CD4-positive, alpha-beta T cell (primary cell): ENCODE results near the gene CLGN. TPM values are rescaled to one million over a fixed set of nuclear protein-coding genes. Genes with fewer than 3 reads are reported as not detected.

Experiments
- ATAC-seq: fragments of 200-7000 bp; cut with Tn5 transposase; one replicate; pipeline ENCODE4 v1.10.0; 2022; ENCODE audit warnings: mild to moderate bottlenecking; ENCODE audit not compliant: poor library complexity
- CTCF ChIA-PET: fragments of 350-600 bp; sonication (Branson Sonifier 250); formaldehyde crosslinking; loops from one replicate; lab custom pipeline; 2021; ENCODE audit warnings: antibody characterized with exemption, inconsistent platforms; lab: Charles Lee
- POLR2A ChIA-PET: fragments of 350-600 bp; sonication (Branson Sonifier 250); formaldehyde crosslinking; loops from one replicate; lab custom pipeline; 2021; ENCODE audit warnings: antibody characterized with exemption, inconsistent platforms; lab: Charles Lee
- DNase-seq, 14 experiments: peaks; one replicate each; pipeline ENCODE4 v3.0.0-alpha.2; 2013 to 2020; ENCODE audit warnings: mixed read lengths in 2 of 14
- H3K27ac ChIP-seq, 2 donors: one replicate each; pipeline versions ENCODE4 v1.5.1 to v1.7.0; 2013; ENCODE audit warnings: low read length in 2 of 2, low read depth in 1 of 2, mild to moderate bottlenecking in 1 of 2
- H3K27me3 ChIP-seq, 2 experiments: 1 replicate in 1 of 2; 2 replicates in 1 of 2; pipeline versions ENCODE4 v1.6.1 to v1.7.0; 2013; ENCODE audit warnings: low read length in 2 of 2, control low read depth in 1 of 2, mild to moderate bottlenecking in 1 of 2, moderate library complexity in 1 of 2; ENCODE audit not compliant: insufficient read depth in 2 of 2, control insufficient read depth in 1 of 2
- H3K36me3 ChIP-seq: one replicate; pipeline ENCODE4 v1.6.1; 2013; ENCODE audit warnings: low read length, control low read depth; ENCODE audit not compliant: insufficient read depth
- H3K4me1 ChIP-seq: one replicate; pipeline ENCODE4 v1.6.1; 2013; ENCODE audit warnings: low read length, control low read depth; ENCODE audit not compliant: insufficient read depth
- H3K4me3 ChIP-seq: one replicate; pipeline ENCODE4 v1.5.1; 2013; ENCODE audit warnings: mild to moderate bottlenecking, low read length, moderate library complexity
- H3K9me3 ChIP-seq, 2 experiments: 1 replicate in 1 of 2; 2 replicates in 1 of 2; pipeline versions ENCODE4 v1.6.1 to v1.7.0; 2013; ENCODE audit warnings: low read length in 2 of 2, mild to moderate bottlenecking in 2 of 2, control low read depth in 1 of 2, moderate library complexity in 1 of 2; ENCODE audit not compliant: control insufficient read depth in 1 of 2, insufficient read depth in 1 of 2
- H3K27ac Mint-ChIP-seq: one replicate; pipeline ENCODE4 v1.8.0; 2020; ENCODE audit warnings: mixed read lengths
- H3K27me3 Mint-ChIP-seq: one replicate; pipeline ENCODE4 v1.8.0; 2021; ENCODE audit warnings: mixed read lengths
- H3K36me3 Mint-ChIP-seq: one replicate; pipeline ENCODE4 v1.8.0; 2021; ENCODE audit warnings: low read depth, mixed read lengths
- H3K4me1 Mint-ChIP-seq: one replicate; pipeline ENCODE4 v1.8.0; 2021; ENCODE audit warnings: low read depth, mixed read lengths
- H3K4me3 Mint-ChIP-seq: one replicate; pipeline ENCODE4 v1.8.0; 2020; ENCODE audit warnings: mild to moderate bottlenecking, mixed read lengths
- H3K9me3 Mint-ChIP-seq: one replicate; pipeline ENCODE4 v1.8.0; 2020; ENCODE audit warnings: mixed read lengths
- intact Hi-C, 2 experiments: fragments of 100-400 bp; cut with DNase I in 1 of 2; cut with micrococcal nuclease in 1 of 2; formaldehyde crosslinking; loops; one replicate each; pipeline versions ENCODE4 v1.15.1 to v1.9.0; 2023 to 2025; cut with DNase I, micrococcal nuclease
- total RNA-seq, 174 experiments: library from RNA in 2 of 174; stranded (reverse) in 2 of 174; gene quantifications; one replicate each; pipeline ENCODE4 v1.2.3 and lab custom pipeline; 2021 to 2026
- TF ChIP-seq, protein P1 (sequence below): fragments of 200-600 bp; IDR thresholded peaks from one replicate; pipeline ENCODE4 v1.8.0; 2022; ENCODE audit warnings: antibody characterized with exemption, mild to moderate bottlenecking

The CLGN gene
- total RNA-seq, 2 experiments from 2014 or later: not detected

DNA sequence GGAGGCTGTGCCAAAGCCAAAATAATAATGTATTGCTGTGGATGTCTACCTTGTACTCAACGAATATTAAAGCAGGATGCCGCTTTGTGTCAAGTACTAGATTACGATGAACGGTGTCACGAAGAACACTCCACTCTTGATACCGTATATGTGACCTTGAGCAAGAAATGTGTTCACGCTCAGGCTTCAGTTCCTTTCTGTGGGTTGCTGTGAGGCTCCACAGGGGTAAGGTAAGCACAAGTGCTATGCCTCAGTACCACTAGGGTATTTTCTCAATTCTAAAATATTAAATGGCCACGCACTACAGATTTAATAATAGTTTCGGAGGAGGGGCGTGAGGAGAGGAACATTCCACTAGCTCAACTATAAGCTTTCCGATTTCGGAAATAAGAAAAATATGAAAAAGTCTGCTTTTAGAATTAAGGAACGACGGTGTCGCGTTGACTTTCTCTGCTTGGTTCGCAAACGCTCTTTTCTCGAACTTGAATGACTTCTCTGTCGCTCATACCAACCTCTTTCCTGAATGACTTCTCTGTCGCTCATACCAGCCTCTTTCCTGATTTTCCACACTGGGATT is 54.6 kb downstream of the CLGN start:
- Histone ChIP-seq H3K27me3 (no peaks in the 10 kb centered on the region), H3K4me1 (peaks cover 14% of the 10 kb centered on the region), H3K36me3 (no peaks in the 10 kb centered on the region), H3K27ac (peak overlapping the region; percentile 65 to 83), H3K4me3 (peak overlapping the region; percentile 94), H3K9me3 (no peaks in the 10 kb centered on the region)
- Mint-ChIP-seq H3K27me3 (no peaks in the 10 kb centered on the region), H3K36me3 (no peaks in the 10 kb centered on the region), H3K4me3 (no peak overlapping the region), H3K27ac (no peak overlapping the region), H3K4me1 (peaks cover 32% of the 10 kb centered on the region), H3K9me3 (no peaks in the 10 kb centered on the region)
- TF ChIP-seq, protein P1, sequence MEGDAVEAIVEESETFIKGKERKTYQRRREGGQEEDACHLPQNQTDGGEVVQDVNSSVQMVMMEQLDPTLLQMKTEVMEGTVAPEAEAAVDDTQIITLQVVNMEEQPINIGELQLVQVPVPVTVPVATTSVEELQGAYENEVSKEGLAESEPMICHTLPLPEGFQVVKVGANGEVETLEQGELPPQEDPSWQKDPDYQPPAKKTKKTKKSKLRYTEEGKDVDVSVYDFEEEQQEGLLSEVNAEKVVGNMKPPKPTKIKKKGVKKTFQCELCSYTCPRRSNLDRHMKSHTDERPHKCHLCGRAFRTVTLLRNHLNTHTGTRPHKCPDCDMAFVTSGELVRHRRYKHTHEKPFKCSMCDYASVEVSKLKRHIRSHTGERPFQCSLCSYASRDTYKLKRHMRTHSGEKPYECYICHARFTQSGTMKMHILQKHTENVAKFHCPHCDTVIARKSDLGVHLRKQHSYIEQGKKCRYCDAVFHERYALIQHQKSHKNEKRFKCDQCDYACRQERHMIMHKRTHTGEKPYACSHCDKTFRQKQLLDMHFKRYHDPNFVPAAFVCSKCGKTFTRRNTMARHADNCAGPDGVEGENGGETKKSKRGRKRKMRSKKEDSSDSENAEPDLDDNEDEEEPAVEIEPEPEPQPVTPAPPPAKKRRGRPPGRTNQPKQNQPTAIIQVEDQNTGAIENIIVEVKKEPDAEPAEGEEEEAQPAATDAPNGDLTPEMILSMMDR: peak; percentile 26
- peak; percentile 63 for ATAC-seq
- ChIA-PET POLR2A (interaction anchor here (0.7 to 2.2 kb wide), 12 partner anchors 9 to 1358 kb away, joined by 3 to 26 read pairs (median 6); partner anchors contain the start of genes CLGN, ELMOD2, MAML3 and NOCT), CTCF (interaction anchor here (0.9 to 3.4 kb wide), 5 partner anchors 9 to 1077 kb away, joined by 3 to 41 read pairs (median 3); partner anchors contain the start of gene ELMOD2)
- intact Hi-C loops: loop anchor here (2.0 to 10.0 kb wide), 5 partner anchors 152 to 1068 kb away; partner anchors contain the start of genes ELMOD2 (in 2 of the 2), MAML3 (in 1 of the 2), NAA15 (in 1 of the 2) and NDUFC1 (in 1 of the 2)
- peak in 10 of 14 experiments; percentile 5 to 74 (median 32) for DNase-seq

DNA sequence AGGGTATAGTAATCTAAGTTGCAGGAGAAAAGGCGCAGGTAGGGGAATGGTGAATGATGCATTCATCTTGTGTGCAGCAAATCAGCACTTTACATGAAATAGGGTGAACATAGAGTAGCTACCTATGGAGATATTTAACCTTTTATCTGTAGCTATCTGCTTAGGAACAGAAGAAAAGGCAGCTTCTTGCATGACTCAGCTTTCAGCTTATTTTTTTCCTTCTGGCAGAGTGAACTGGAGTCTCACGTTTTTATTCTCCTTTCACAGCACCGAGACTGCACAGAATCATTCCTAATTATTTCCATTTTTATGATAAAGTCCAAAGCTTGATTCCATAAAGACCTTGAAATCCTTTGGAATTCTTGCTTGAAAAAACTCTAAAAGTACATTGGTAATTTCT is 58.8 kb downstream of the CLGN start:
- H3K27me3 ChIP-seq: no peaks in the 10 kb centered on the region
- no peaks in the 10 kb centered on the region for H3K36me3 Mint-ChIP-seq
- no peak overlapping the region for H3K27ac ChIP-seq
- TF ChIP-seq, protein P1: no peak
- no peak overlapping the region for H3K27ac Mint-ChIP-seq
- no peaks in the 10 kb centered on the region for H3K27me3 Mint-ChIP-seq
- peaks cover 5% of the 10 kb centered on the region for H3K4me1 ChIP-seq
- no peaks in the 10 kb centered on the region for H3K9me3 ChIP-seq
- no peak overlapping the region for H3K4me3 Mint-ChIP-seq
- DNase-seq: no peak
- H3K36me3 ChIP-seq: no peaks in the 10 kb centered on the region
- intact Hi-C loops: loop anchor here in 1 of 2 experiments (10.0 kb wide), 1 partner anchor 1194 kb away; the partner anchor contains the start of gene ELF2
- no peak for ATAC-seq
- no peak overlapping the region for H3K4me3 ChIP-seq
- ChIA-PET POLR2A (interaction anchor here (0.9 kb wide), 1 partner anchor 155 kb away, joined by 3 read pairs; the partner anchor contains the start of gene ELMOD2), CTCF (interaction anchor here (2.6 kb wide), 1 partner anchor 9 kb away, joined by 15 read pairs; no protein-coding TSS in a partner anchor)
- no peaks in the 10 kb centered on the region for H3K4me1 Mint-ChIP-seq
- H3K9me3 Mint-ChIP-seq: no peaks in the 10 kb centered on the region

DNA sequence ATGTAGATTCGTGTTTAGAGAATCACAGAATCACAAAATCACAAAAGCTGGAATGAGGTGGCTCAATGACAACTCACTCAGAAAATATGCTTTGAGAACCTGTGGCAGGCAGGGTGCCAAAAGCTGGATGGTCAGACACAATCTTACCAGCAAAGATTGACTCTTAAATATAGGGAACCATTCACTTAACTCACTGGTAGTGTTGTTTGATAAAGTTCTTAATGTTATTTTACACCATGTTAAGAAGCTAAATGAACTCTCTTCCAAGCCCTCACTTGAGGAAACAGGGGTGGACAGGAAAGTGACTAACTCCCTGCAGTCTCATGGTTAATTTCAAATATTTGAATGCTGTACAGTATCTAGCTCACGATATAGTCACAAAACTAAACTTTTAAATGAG is 59.7 kb downstream of the CLGN start:
- no peaks in the 10 kb centered on the region for H3K36me3 ChIP-seq
- TF ChIP-seq, protein P1: no peak
- no peaks in the 10 kb centered on the region for H3K27me3 Mint-ChIP-seq
- H3K36me3 Mint-ChIP-seq: no peaks in the 10 kb centered on the region
- no peaks in the 10 kb centered on the region for H3K9me3 ChIP-seq
- no peaks in the 10 kb centered on the region for H3K27me3 ChIP-seq
- intact Hi-C loops: loop anchor here in 1 of 2 experiments (10.0 kb wide), 1 partner anchor 1193 kb away; the partner anchor contains the start of gene ELF2
- peaks cover 3% of the 10 kb centered on the region for H3K4me1 ChIP-seq
- ATAC-seq (no peak), DNase-seq (no peak)
- no peaks in the 10 kb centered on the region for H3K9me3 Mint-ChIP-seq
- no peak overlapping the region for H3K4me3 Mint-ChIP-seq
- H3K4me3 ChIP-seq: no peak overlapping the region
- H3K27ac Mint-ChIP-seq: no peak overlapping the region
- no peaks in the 10 kb centered on the region for H3K4me1 Mint-ChIP-seq
- POLR2A ChIA-PET: no interaction called here
- CTCF ChIA-PET: interaction anchor here (2.6 kb wide), 1 partner anchor 8 kb away, joined by 15 read pairs; no protein-coding TSS in a partner anchor
- no peak overlapping the region for H3K27ac ChIP-seq
